GM19239 (cell line): ENCODE measurements around the gene LYVE1.
A peak's percentile ranks its signal among the peaks of the same experiment; 100 is the strongest.

Source experiments
- DNase-seq: peaks from one replicate; pipeline ENCODE4 v3.0.0; 2011; ENCODE audit warnings: low spot score; ENCODE audit not compliant: insufficient read length
- FAIRE-seq: peaks from 2 replicates; lab custom pipeline; 2011; peaks lifted over from hg19 to GRCh38; lab: Jason Lieb, UNC

LYVE1 gene

GRCh38 chr11:10528121-10528520, 40.3 kb downstream of the LYVE1 start:
- FAIRE-seq (no peak), DNase-seq (no peak)

- peak; percentile 45 for FAIRE-seq
- DNase-seq = no peak
Measured at GRCh38 chr11:10526974-10527918, 41.2 kb downstream of the LYVE1 start.

- FAIRE-seq = no peak
- no peak for DNase-seq
Measured at GRCh38 chr11:10524471-10524870, 44.0 kb downstream of the LYVE1 start.

GRCh38 chr11:10522921-10523320, 45.5 kb downstream of the LYVE1 start:
- DNase-seq (no peak), FAIRE-seq (no peak)

GRCh38 chr11:10522276-10522675, 46.2 kb downstream of the LYVE1 start:
- no peak for DNase-seq
- FAIRE-seq = no peak

GRCh38 chr11:10520562-10520961, 47.9 kb downstream of the LYVE1 start:
- no peak for FAIRE-seq
- DNase-seq = no peak

- no peak for FAIRE-seq
Measured at GRCh38 chr11:10519630-10520029, 48.8 kb downstream of the LYVE1 start.

GRCh38 chr11:10518891-10519290, 49.6 kb downstream of the LYVE1 start:
- no peak for DNase-seq
- FAIRE-seq = no peak

More at GRCh38 chr11:10519630-10520029, 48.8 kb downstream of the LYVE1 start:
- DNase-seq = no peak

GRCh38 chr11:10518123-10518522, 50.3 kb downstream of the LYVE1 start:
- no peak for FAIRE-seq
- DNase-seq = no peak

- DNase-seq (no peak), FAIRE-seq (no peak)
Measured at GRCh38 chr11:10515418-10515817, 53.0 kb downstream of the LYVE1 start.

GRCh38 chr11:10514709-10515108, 53.8 kb downstream of the LYVE1 start:
- no peak for FAIRE-seq
- DNase-seq = no peak

GRCh38 chr11:10514202-10514601, 54.3 kb downstream of the LYVE1 start:
- FAIRE-seq (no peak), DNase-seq (no peak)

- DNase-seq (no peak), FAIRE-seq (no peak)
Measured at GRCh38 chr11:10511181-10511621, 57.3 kb downstream of the LYVE1 start.
